GM19468 (cell line): Measurements from ENCODE around the gene DRG1.
"Not testable (repeated sequence)": the region's sequence is repeated elsewhere in the genome, so short reads cannot be mapped to it uniquely, and the experiment has no call there.

Source experiments
- ATAC-seq: cut with Tn5 transposase; IDR thresholded peaks from one replicate; pipeline ENCODE4 v1.9.1; 2021; ENCODE audit warnings: mild to moderate bottlenecking, moderate library complexity, moderate number of reproducible peaks; ENCODE audit not compliant: unreplicated experiment; ENCODE audit errors: extremely low read depth

Gene DRG1

GRCh38 chr22:31399211-31400022 lies at the start of gene DRG1:
Gene DRG1, plus strand, starts transcription at chr22:31399604. Its CDS starts 80 bp downstream, at chr22:31399684.
- peak; percentile 73 for ATAC-seq

GRCh38 chr22:31349960-31350359 lies 49.4 kb upstream of the DRG1 start:
- ATAC-seq: no peak

- ATAC-seq: no peak
These were observed 49.0 kb upstream of the DRG1 start for GRCh38 chr22:31350410-31350863.

GRCh38 chr22:31354515-31354914 lies 44.9 kb upstream of the DRG1 start:
- no peak for ATAC-seq

- ATAC-seq: no peak
These were observed 39.4 kb upstream of the DRG1 start for GRCh38 chr22:31360029-31360428.

GRCh38 chr22:31361743-31362142 lies 37.7 kb upstream of the DRG1 start:
- no peak for ATAC-seq

GRCh38 chr22:31363885-31364465 lies 35.4 kb upstream of the DRG1 start:
- ATAC-seq: no peak

- ATAC-seq: no peak
These were observed 32.0 kb upstream of the DRG1 start for GRCh38 chr22:31367426-31367825.

- ATAC-seq: no peak
These were observed 21.8 kb upstream of the DRG1 start for GRCh38 chr22:31377612-31378011.

GRCh38 chr22:31378123-31378522 lies 21.3 kb upstream of the DRG1 start:
- ATAC-seq: no peak

- ATAC-seq: not testable (repeated sequence)
These were observed 20.8 kb upstream of the DRG1 start for GRCh38 chr22:31378651-31379050.

GRCh38 chr22:31393893-31394292 lies 5.5 kb upstream of the DRG1 start:
- ATAC-seq: no peak

- ATAC-seq: no peak
These were observed 5.1 kb upstream of the DRG1 start for GRCh38 chr22:31394326-31394725.

GRCh38 chr22:31398231-31398630 lies 1.2 kb upstream of the DRG1 start:
- ATAC-seq: no peak

- no peak for ATAC-seq
These were observed 606 bp downstream of the DRG1 start for GRCh38 chr22:31400023-31400397.

- ATAC-seq: not testable (repeated sequence)
These were observed 2.9 kb downstream of the DRG1 start for GRCh38 chr22:31402350-31402749.

GRCh38 chr22:31425331-31426050 lies 26.1 kb downstream of the DRG1 start:
- ATAC-seq: no peak

GRCh38 chr22:31431950-31432349 lies 32.5 kb downstream of the DRG1 start:
- no peak for ATAC-seq

- no peak for ATAC-seq
These were observed 36.7 kb downstream of the DRG1 start for GRCh38 chr22:31436132-31436531.

- no peak for ATAC-seq
These were observed 40.4 kb downstream of the DRG1 start for GRCh38 chr22:31439808-31440207.

- ATAC-seq: no peak
These were observed 41.3 kb downstream of the DRG1 start for GRCh38 chr22:31440681-31441080.
